Activated CD8-positive, alpha-beta T cell treated with anti-CD3 and anti-CD28 coated beads for 36 hours (primary cell): ENCODE results near the gene OR8B8. TPM values are rescaled to one million over a fixed set of nuclear protein-coding genes. Genes with fewer than 3 reads are reported as not detected.

Experiments used
- ATAC-seq: fragments of 200-7000 bp; cut with Tn5 transposase; one replicate; pipeline ENCODE4 v1.10.0; 2021; ENCODE audit warnings: mild to moderate bottlenecking, moderate library complexity
- CTCF ChIA-PET: fragments of 350-600 bp; sonication (Branson Sonifier 250); formaldehyde crosslinking; loops from one replicate; lab custom pipeline; 2021; ENCODE audit warnings: antibody characterized with exemption; lab: Charles Lee
- POLR2A ChIA-PET: fragments of 350-600 bp; sonication (Branson Sonifier 250); formaldehyde crosslinking; loops from one replicate; lab custom pipeline; 2021; ENCODE audit warnings: antibody characterized with exemption; lab: Charles Lee
- DNase-seq: peaks from one replicate; pipeline ENCODE4 v3.0.0-alpha.2; 2020
- H3K27ac Mint-ChIP-seq: one replicate; pipeline ENCODE4 v1.8.0; 2021; ENCODE audit warnings: mild to moderate bottlenecking, mixed read lengths
- H3K27me3 Mint-ChIP-seq: one replicate; pipeline ENCODE4 v1.8.0; 2021; ENCODE audit warnings: mixed read lengths
- H3K36me3 Mint-ChIP-seq: one replicate; pipeline ENCODE4 v1.8.0; 2021; ENCODE audit warnings: low read depth, mixed read lengths
- H3K4me1 Mint-ChIP-seq: one replicate; pipeline ENCODE4 v1.8.0; 2021; ENCODE audit warnings: low read depth, mixed read lengths
- H3K4me3 Mint-ChIP-seq: one replicate; pipeline ENCODE4 v1.8.0; 2021; ENCODE audit warnings: mild to moderate bottlenecking, moderate library complexity, mixed read lengths
- H3K9me3 Mint-ChIP-seq: one replicate; pipeline ENCODE4 v1.8.0; 2021; ENCODE audit warnings: mixed read lengths
- intact Hi-C: fragments of 100-400 bp; cut with micrococcal nuclease; formaldehyde crosslinking; loops from one replicate; pipeline ENCODE4 v1.10.0; 2022
- total RNA-seq, 2 experiments: library from RNA; stranded (reverse); gene quantifications; one replicate each; pipeline ENCODE4 v1.2.3, GENCODE V29; 2021
- TF ChIP-seq, protein P1 (sequence below): fragments of 200-600 bp; IDR thresholded peaks from one replicate; pipeline ENCODE4 v1.8.0; 2022; ENCODE audit warnings: antibody characterized with exemption, mild to moderate bottlenecking

Gene OR8B8
- total RNA-seq, 2 experiments from 2014 or later, result not detected

DNA sequence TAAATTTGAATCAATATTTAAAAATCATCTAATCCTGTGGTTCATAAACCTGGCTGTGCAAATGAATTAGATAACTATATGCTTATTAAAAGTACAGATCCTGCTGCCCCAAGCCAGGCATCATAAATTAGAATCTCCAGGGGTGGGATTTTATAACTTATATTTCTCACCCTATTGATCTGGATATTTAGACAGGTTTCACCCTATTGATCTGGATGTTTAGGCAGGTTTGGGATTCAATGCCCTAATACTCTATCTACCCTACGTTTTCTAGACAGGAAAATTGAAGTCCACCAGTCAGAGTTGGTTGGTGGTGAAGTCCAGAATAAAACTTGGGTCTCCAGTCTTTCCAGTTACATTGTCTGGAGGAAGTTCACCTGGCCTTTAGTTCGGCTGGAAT lies 2.6 kb downstream of the OR8B8 start:
- no peaks in the 10 kb centered on the region for H3K9me3 Mint-ChIP-seq
- H3K27me3 Mint-ChIP-seq, result peaks cover 5% of the 10 kb centered on the region
- intact Hi-C loops, result no loop called here
- TF ChIP-seq, protein P1, sequence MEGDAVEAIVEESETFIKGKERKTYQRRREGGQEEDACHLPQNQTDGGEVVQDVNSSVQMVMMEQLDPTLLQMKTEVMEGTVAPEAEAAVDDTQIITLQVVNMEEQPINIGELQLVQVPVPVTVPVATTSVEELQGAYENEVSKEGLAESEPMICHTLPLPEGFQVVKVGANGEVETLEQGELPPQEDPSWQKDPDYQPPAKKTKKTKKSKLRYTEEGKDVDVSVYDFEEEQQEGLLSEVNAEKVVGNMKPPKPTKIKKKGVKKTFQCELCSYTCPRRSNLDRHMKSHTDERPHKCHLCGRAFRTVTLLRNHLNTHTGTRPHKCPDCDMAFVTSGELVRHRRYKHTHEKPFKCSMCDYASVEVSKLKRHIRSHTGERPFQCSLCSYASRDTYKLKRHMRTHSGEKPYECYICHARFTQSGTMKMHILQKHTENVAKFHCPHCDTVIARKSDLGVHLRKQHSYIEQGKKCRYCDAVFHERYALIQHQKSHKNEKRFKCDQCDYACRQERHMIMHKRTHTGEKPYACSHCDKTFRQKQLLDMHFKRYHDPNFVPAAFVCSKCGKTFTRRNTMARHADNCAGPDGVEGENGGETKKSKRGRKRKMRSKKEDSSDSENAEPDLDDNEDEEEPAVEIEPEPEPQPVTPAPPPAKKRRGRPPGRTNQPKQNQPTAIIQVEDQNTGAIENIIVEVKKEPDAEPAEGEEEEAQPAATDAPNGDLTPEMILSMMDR, result no peak
- POLR2A ChIA-PET, result no interaction called here
- H3K4me1 Mint-ChIP-seq, result no peaks in the 10 kb centered on the region
- no peak overlapping the region for H3K27ac Mint-ChIP-seq
- H3K36me3 Mint-ChIP-seq, result no peaks in the 10 kb centered on the region
- no peak overlapping the region for H3K4me3 Mint-ChIP-seq
- no peak for DNase-seq
- CTCF ChIA-PET, result no interaction called here
- no peak for ATAC-seq

DNA sequence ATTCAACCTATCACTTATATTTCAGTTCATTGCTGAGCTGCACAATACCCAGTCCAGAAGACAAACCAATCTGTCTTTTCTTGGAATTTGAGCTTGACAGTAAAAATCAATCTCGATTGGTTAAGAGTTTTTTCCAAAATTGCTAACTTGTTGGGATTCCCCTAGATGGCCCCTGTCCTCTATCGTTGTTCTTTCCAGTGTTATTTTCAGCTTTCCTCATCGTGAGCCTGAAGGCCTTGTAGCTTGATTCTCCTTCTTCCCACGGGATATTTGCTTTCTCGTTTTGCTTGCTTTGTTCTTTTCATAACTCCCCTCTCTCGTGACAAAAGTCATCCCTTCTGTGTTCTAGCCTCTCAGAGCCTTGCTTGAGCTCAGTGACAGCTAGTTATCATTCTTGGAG lies 3.1 kb downstream of the OR8B8 start:
- CTCF ChIA-PET, result interaction anchor here (1.1 kb wide), 1 partner anchor 12 kb away, joined by 3 read pairs; no protein-coding TSS in a partner anchor

DNA sequence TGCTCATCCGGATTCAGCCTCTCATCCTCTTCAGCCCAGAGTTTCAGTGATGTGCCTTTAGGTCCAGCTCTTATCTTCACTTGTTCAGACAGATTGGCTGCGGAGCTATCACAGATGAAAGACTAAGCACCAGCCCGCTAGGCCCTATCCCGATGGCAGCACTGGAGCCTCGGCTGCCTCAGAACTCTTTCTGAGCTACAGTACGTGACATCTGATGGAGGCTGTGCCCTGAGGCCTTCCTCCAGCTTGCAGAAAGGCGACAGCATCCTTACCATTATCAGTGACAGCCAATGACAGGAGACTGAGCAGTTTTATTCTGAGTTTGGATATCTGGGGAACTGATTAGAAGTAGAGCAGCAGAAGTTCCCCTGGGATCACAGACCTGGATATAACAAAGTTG lies 4.0 kb downstream of the OR8B8 start:
- Mint-ChIP-seq H3K27ac (no peak overlapping the region), H3K9me3 (no peaks in the 10 kb centered on the region), H3K4me1 (no peaks in the 10 kb centered on the region), H3K36me3 (no peaks in the 10 kb centered on the region), H3K4me3 (no peak overlapping the region), H3K27me3 (peaks cover 5% of the 10 kb centered on the region)
- TF ChIP-seq, protein P1, result no peak
- intact Hi-C loops, result no loop called here
- DNase-seq, result no peak
- no peak for ATAC-seq
- POLR2A ChIA-PET, result no interaction called here
- CTCF ChIA-PET, result interaction anchor here (1.1 kb wide), 1 partner anchor 13 kb away, joined by 3 read pairs; no protein-coding TSS in a partner anchor

More for the DNA sequence above, 3.1 kb downstream of the OR8B8 start:
- Mint-ChIP-seq H3K4me3 (no peak overlapping the region), H3K36me3 (no peaks in the 10 kb centered on the region), H3K27me3 (peaks cover 5% of the 10 kb centered on the region), H3K4me1 (no peaks in the 10 kb centered on the region), H3K27ac (no peak overlapping the region), H3K9me3 (no peaks in the 10 kb centered on the region)
- DNase-seq, result no peak
- TF ChIP-seq, protein P1, result no peak
- POLR2A ChIA-PET, result no interaction called here
- ATAC-seq, result no peak
- intact Hi-C loops, result no loop called here

DNA sequence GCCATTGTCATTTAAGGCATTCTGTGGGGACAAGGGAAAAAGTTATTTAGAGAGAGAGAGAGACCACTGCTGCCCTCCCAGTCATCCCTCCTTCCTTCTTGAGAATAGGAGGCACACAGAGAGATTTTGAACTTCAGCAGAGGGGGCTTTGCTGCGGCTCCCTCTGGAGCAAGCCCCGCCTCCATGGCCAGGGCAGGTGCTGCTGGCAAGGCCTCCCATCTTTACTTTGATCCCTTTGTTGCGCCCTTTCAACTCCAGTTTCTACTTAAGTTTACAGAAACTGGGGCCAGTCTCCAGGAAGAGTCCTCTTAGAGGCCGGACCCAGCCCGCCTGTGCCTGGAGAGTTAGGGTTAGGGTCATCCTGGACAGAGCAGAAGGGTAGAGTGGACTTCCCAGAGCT lies 4.4 kb downstream of the OR8B8 start:
- ChIA-PET POLR2A (no interaction called here), CTCF (no interaction called here)
- no peaks in the 10 kb centered on the region for H3K9me3 Mint-ChIP-seq
- TF ChIP-seq, protein P1, result no peak
- ATAC-seq, result no peak
- no peak overlapping the region for H3K27ac Mint-ChIP-seq
- peaks cover 8% of the 10 kb centered on the region for H3K27me3 Mint-ChIP-seq
- DNase-seq, result no peak
- intact Hi-C loops, result no loop called here
- H3K4me3 Mint-ChIP-seq, result no peak overlapping the region
- H3K4me1 Mint-ChIP-seq, result no peaks in the 10 kb centered on the region
- no peaks in the 10 kb centered on the region for H3K36me3 Mint-ChIP-seq

DNA sequence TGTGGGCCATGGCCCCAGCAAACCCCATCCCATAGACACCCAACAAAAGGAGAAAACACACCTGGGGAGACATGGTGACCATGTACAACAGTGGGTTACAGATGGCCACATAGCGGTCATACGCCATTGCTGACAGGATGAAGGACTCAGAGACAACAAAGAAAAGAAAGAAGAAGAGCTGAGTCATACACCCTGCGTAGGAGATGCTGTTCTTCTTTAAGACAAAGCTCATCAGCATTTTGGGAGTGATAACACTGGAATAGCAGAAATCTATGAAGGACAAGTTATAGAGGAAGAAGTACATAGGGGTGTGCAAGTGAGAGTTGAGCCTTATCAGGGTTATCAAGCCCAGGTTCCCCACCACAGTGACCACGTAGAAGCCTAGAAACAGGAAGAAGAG lies 4.9 kb downstream of the OR8B8 start:
- no peaks in the 10 kb centered on the region for H3K9me3 Mint-ChIP-seq
- ChIA-PET POLR2A (no interaction called here), CTCF (interaction anchor here (1.4 kb wide), 1 partner anchor 26 kb away, joined by 3 read pairs; no protein-coding TSS in a partner anchor)
- ATAC-seq (no peak), DNase-seq (no peak)
- intact Hi-C loops, result no loop called here
- TF ChIP-seq, protein P1, result no peak
- no peaks in the 10 kb centered on the region for H3K36me3 Mint-ChIP-seq
- no peak overlapping the region for H3K27ac Mint-ChIP-seq
- peaks cover 10% of the 10 kb centered on the region for H3K27me3 Mint-ChIP-seq
- no peaks in the 10 kb centered on the region for H3K4me1 Mint-ChIP-seq
- H3K4me3 Mint-ChIP-seq, result no peak overlapping the region
